ENCODE measurements around the gene TMEM120B.
A peak's percentile ranks its signal among the peaks of the same experiment; 100 is the strongest.

The TMEM120B gene

DNA sequence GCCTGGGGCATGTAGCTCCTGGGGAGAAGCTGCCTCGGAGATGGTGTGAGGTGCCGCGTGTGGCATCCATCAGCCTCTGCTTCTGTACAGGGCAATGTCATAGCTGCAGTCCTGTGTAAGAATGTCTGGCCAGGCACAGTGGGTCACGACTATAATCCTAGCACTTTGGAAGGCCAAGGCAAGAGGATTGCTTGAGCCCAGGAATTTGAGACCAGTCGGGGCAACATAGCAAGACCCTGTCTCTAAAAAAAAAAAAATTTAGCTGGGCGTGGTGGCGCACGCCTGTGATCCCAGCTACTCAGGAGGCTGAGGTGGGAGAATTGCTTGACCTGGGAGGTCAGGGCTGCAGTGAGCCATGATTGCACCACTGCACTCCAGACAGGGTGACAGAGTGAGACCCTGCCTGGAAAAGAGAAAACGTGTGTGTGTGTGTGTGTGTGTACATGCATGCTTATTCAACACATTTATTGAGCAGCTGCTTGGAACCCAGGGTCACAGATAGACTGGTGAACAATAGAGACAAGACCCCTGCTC lies 56.8 kb downstream of the TMEM120B start:
- Histone ChIP-seq H3K27ac (no peak overlapping the region), H3K4me3 (no peak overlapping the region)
- no peak for DNase-seq (ENCODE audit: low spot score)
- TF ChIP-seq, protein P1, sequence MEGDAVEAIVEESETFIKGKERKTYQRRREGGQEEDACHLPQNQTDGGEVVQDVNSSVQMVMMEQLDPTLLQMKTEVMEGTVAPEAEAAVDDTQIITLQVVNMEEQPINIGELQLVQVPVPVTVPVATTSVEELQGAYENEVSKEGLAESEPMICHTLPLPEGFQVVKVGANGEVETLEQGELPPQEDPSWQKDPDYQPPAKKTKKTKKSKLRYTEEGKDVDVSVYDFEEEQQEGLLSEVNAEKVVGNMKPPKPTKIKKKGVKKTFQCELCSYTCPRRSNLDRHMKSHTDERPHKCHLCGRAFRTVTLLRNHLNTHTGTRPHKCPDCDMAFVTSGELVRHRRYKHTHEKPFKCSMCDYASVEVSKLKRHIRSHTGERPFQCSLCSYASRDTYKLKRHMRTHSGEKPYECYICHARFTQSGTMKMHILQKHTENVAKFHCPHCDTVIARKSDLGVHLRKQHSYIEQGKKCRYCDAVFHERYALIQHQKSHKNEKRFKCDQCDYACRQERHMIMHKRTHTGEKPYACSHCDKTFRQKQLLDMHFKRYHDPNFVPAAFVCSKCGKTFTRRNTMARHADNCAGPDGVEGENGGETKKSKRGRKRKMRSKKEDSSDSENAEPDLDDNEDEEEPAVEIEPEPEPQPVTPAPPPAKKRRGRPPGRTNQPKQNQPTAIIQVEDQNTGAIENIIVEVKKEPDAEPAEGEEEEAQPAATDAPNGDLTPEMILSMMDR (IDR thresholded peaks at IDR 0.05), result no peak

DNA sequence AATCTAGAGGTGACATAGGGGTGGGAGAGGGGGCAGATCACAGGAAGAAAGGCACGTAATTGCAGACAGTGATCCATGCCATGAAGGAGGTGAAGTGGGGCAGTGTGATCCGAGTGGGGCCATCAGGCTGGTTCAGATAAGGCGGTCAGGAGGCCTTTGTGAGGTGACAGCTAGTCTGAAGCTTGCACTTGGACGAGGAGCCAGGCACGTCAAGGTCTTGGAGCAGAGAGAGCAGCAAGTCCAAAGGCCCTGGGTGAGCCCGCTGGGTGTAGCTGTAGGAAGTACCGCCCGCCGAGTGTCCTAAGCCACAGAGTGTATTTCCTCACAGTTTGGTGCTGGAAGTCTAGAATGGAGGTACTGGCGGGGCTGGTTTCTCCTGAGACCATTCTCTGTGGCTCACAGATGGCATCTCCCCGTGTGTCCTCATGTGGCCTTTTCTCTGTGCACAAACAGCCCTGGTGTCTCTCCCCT lies 57.3 kb downstream of the TMEM120B start:
- TF ChIP-seq, protein P1 (IDR thresholded peaks at IDR 0.05), result no peak
- Histone ChIP-seq H3K27ac (no peak overlapping the region), H3K4me3 (no peak overlapping the region)
- no peak for DNase-seq (ENCODE audit: low spot score)

DNA sequence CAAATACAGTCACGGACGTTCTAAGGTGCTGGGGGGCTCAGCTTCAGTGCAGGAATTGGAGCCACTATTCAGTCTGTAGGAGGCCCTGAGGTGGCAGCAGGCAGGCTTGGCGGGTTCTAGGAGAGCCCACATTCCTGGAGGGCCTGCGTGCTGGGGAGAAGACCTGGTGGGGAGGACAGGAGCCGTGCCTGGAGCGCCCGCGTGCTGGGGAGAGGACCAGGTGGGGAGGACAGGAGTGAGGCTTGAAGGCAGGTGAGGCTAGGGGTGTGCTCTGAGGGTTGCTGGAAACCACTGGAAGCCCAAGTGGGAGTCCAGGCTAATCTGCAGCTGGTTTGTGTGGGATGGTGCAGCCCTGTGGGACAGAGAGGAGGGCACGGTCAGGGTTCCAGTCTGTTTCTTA lies 57.8 kb downstream of the TMEM120B start:
- Histone ChIP-seq H3K4me3 (no peak overlapping the region), H3K27ac (no peak overlapping the region)
- DNase-seq (ENCODE audit: low spot score), result no peak
- TF ChIP-seq, protein P1 (IDR thresholded peaks at IDR 0.05), result no peak

DNA sequence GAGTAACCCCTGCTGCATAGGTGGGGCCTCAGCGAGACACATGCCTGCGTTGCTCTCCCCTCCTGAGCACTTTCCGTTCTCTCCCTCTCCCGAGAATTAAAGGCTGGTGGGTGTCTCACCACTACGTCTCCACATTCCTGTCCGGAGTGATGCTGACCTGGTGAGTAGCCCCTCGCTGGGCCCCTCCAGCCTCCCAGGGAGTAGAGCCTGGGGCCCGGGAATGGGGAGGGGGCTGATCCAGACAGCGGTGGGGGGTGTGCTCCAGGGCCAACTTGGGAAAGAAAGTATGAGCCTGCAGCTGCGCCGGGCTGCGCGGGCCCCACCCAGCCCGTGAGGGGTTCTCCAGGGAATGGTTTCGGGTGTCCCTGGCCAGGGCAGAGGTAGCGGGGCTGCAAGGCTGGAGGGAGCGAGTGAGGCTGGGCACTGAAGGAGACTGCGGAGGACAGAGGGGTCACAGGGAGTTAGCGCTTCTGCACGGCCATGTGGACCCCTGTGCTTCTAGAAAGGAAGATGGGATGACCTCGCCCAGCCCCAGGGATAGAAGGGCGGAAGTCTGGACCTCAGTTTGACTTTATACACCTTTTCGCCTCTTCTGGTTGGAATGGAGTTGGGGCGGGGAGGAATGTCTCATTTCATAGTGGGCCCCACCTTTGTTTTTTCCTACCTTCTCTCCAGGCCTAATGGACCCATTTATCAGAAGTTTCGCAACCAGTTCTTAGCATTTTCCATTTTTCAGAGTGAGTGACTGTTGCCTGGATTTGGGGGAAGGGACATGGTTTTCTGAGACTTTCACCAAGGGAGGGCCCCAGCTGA lies 58.5 kb downstream of the TMEM120B start:
- TF ChIP-seq, protein P1 (IDR thresholded peaks at IDR 0.05), result no peak
- DNase-seq (ENCODE audit: low spot score), result no peak
- H3K4me3 ChIP-seq, result no peak overlapping the region
- no peak overlapping the region for H3K27ac ChIP-seq

DNA sequence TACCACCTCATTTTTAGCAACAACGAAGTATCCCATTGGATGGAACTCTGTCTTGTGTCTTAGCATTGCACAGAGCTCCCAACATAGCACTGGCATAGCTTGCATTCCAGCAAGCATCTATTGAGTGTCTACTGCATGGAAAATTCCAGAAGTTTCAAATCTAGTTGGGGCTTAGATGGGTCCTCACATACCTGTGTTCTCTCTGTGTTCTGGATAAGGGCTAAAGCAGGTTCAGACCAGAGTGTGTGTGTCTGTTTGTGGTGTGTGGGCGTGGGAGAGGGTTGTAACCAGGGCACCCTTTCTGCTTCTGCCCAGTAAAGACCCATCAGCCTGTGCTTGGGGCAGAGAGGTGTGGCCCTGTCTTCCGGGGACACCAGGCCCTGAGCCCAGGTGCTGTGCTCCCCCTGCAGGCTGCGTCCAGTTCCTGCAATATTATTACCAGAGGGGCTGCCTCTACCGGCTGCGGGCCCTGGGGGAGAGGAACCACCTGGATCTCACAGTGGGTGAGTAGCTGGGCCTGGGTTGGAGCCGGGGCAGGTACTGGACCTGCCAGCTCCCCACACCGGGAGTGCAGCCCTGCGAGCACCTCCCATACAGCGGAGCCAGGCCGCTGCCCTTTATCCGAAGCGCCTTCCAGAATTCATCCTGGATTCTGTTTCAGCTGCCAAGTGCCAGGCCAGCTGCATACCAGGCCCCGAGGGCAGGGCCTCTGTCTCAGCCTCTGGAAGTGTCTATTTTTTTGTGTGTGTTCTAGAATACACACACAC lies 60.6 kb downstream of the TMEM120B start:
- peak overlapping the region; percentile 6 to 70 for H3K27ac ChIP-seq
- DNase-seq (ENCODE audit: low spot score), result no peak
- TF ChIP-seq, protein P1 (IDR thresholded peaks at IDR 0.05), result peak; percentile 77
- H3K4me3 ChIP-seq, result peak overlapping the region; percentile 28

DNA sequence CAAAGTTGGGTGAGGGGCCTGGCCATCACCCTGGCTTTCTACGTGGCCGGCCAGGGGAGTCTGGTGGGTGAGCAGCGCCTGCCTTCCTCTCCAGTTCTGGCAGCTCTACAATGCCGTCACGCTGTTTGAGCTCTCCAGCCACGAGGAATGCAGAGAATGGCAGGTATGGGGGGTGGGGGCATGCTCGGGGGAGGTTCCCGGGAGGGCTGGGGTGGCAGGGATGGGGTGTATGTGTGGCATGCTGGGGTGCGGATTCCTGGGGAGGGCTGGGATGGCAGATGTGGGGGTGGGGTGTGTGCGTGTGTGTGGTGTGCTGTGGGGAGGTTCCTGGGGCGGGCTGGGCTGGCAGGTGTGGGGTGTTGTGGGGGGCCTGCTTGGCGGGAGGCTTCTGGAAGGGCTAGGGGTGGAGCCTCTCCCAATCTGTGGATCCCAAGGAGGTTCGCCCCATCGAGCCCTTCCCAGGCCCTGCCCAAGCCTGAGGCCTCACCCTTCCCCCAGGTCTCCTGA lies 62.5 kb downstream of the TMEM120B start:
- DNase-seq (ENCODE audit: low spot score), result no peak
- no peak overlapping the region for H3K4me3 ChIP-seq
- H3K27ac ChIP-seq, result no peak overlapping the region
- TF ChIP-seq, protein P1 (IDR thresholded peaks at IDR 0.05), result no peak
